Measurements from ENCODE around the gene CD22. TPM values are rescaled to one million over a fixed set of nuclear protein-coding genes. Genes with fewer than 3 reads are reported as not detected.
"Not testable (repeated sequence)": the region's sequence is repeated elsewhere in the genome, so short reads cannot be mapped to it uniquely, and the experiment has no call there.

CD22 gene
- polyA plus RNA-seq, 6 donors from 2014 or later = 364 to 971 (median 552) TPM

GRCh38 chr19:35363711-35364425 is 34.9 kb downstream of the CD22 start:
- no peak overlapping the region for H3K27ac Mint-ChIP-seq
- ATAC-seq (ENCODE audit: low read depth in 2 of 2) (no peak), DNase-seq (no peak)
- no peak overlapping the region for H3K4me3 Mint-ChIP-seq
- H3K4me1 Mint-ChIP-seq = peaks cover 0 to 4% (median 0%) of the 10 kb centered on the region in 3 donors
- peaks cover 5 to 49% (median 39%) of the 10 kb centered on the region in 3 donors for H3K27me3 Mint-ChIP-seq
- peaks cover 0 to 4% (median 0%) of the 10 kb centered on the region in 7 donors for H3K9me3 Mint-ChIP-seq
- H3K36me3 Mint-ChIP-seq = no peaks in the 10 kb centered on the region

DNA sequence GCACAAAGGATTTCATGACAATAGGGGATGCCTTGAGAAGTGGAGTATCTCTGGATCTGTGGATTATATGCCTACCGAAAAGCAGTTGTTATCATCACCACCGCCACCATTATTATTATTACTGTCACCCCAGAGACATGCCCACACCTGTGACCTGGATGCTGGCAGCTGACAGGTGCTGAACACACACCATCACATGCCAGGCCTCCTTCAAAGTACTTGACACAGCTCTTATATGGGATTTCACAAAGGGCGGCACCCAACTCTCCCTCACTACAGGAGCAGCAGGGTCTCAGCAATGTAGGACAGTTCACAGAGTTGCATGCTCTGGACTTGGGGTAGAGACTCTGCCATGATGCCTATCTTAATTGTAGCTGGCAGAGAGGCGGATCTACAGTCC is 36.3 kb downstream of the CD22 start:
- no peak overlapping the region for H3K4me3 Mint-ChIP-seq
- H3K4me1 Mint-ChIP-seq = peaks cover 2 to 6% (median 4%) of the 10 kb centered on the region in 3 donors
- no peak overlapping the region for H3K27ac Mint-ChIP-seq
- H3K9me3 Mint-ChIP-seq = peaks cover 0 to 7% (median 4%) of the 10 kb centered on the region in 7 donors
- DNase-seq (no peak), ATAC-seq (ENCODE audit: low read depth in 2 of 2) (no peak)
- peaks cover 5 to 49% (median 39%) of the 10 kb centered on the region in 3 donors for H3K27me3 Mint-ChIP-seq
- H3K36me3 Mint-ChIP-seq = no peaks in the 10 kb centered on the region

DNA sequence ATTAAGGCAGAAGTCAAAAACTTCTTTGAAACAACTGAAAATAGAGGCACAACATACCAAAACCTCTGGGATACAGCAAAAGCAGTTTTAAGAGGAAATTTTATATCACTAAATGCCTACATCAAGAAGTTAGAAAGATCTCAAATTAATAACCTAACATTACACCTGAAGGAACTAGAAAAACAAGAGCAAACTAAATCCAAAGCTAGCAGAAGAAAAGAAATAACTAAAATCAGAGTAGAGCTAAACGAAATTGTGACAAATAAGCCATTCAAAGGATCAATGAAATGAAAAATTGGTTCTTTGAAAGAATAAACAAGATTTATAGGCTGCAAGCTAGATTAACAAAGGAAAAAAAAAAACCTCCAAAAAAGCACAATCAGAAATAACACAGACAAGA is 39.4 kb downstream of the CD22 start:
- Mint-ChIP-seq H3K4me3 (no peak overlapping the region), H3K27me3 (peaks cover 8 to 30% (median 23%) of the 10 kb centered on the region in 3 donors), H3K36me3 (no peaks in the 10 kb centered on the region), H3K9me3 (peaks cover 0 to 7% (median 4%) of the 10 kb centered on the region in 7 donors), H3K27ac (no peak overlapping the region), H3K4me1 (peaks cover 2 to 6% (median 4%) of the 10 kb centered on the region in 3 donors)
- ATAC-seq (ENCODE audit: low read depth in 2 of 2) (no peak), DNase-seq (no peak)

GRCh38 chr19:35369522-35369921 is 40.5 kb downstream of the CD22 start:
- no peaks in the 10 kb centered on the region for H3K36me3 Mint-ChIP-seq
- ATAC-seq (ENCODE audit: low read depth in 2 of 2) = no peak
- H3K27ac Mint-ChIP-seq = no peak overlapping the region
- no peak overlapping the region for H3K4me3 Mint-ChIP-seq
- peaks cover 2 to 10% (median 8%) of the 10 kb centered on the region in 3 donors for H3K4me1 Mint-ChIP-seq
- H3K27me3 Mint-ChIP-seq = peaks cover 8 to 22% (median 16%) of the 10 kb centered on the region in 3 donors
- DNase-seq = no peak
- H3K9me3 Mint-ChIP-seq = peaks cover 0 to 7% (median 4%) of the 10 kb centered on the region in 7 donors

GRCh38 chr19:35370722-35371121 is 41.7 kb downstream of the CD22 start, which contains the start of gene GPR42:
Gene GPR42, plus strand, starts transcription at chr19:35371068. Its CDS starts 292 bp downstream, at chr19:35371360.
- H3K4me3 Mint-ChIP-seq = no peak within 1 kb of the TSS
- peaks cover 12 to 18% (median 12%) of the 10 kb centered on the region in 3 donors for H3K4me1 Mint-ChIP-seq
- ATAC-seq (ENCODE audit: low read depth in 2 of 2) (no peak), DNase-seq (no peak)
- H3K36me3 Mint-ChIP-seq = no peaks in the 10 kb centered on the region
- H3K27me3 Mint-ChIP-seq = peaks cover 8 to 28% (median 18%) of the 10 kb centered on the region in 3 donors
- no peak within 1 kb of the TSS for H3K27ac Mint-ChIP-seq
- H3K9me3 Mint-ChIP-seq = peaks cover 0 to 7% (median 4%) of the 10 kb centered on the region in 7 donors

- DNase-seq = no peak
- H3K36me3 Mint-ChIP-seq = peaks cover 5% of the 10 kb centered on the region in 2 donors
- peaks cover 3 to 16% (median 10%) of the 10 kb centered on the region in 3 donors for H3K27me3 Mint-ChIP-seq
- ATAC-seq (ENCODE audit: low read depth in 2 of 2) = no peak
- H3K4me1 Mint-ChIP-seq = peaks cover 29 to 40% (median 31%) of the 10 kb centered on the region in 3 donors
- peak overlapping the region in 1 of 6 donors; percentile 37 for H3K27ac Mint-ChIP-seq
- H3K9me3 Mint-ChIP-seq = peaks cover 0 to 12% (median 7%) of the 10 kb centered on the region in 7 donors
- peak overlapping the region in 1 of 8 donors; percentile 31 for H3K4me3 Mint-ChIP-seq
Observed at GRCh38 chr19:35373492-35373891, 44.5 kb downstream of the CD22 start.

- H3K36me3 Mint-ChIP-seq; ATAC-seq (ENCODE audit: low read depth in 2 of 2); H3K4me3 Mint-ChIP-seq; DNase-seq: not testable (repeated sequence)
- peaks cover 29 to 40% (median 31%) of the 10 kb centered on the region in 3 donors for H3K4me1 Mint-ChIP-seq
- peaks cover 0 to 12% (median 5%) of the 10 kb centered on the region in 7 donors for H3K9me3 Mint-ChIP-seq
- H3K27ac Mint-ChIP-seq = peak overlapping the region in 1 of 6 donors; percentile 92
- H3K27me3 Mint-ChIP-seq = peaks cover 3 to 15% (median 10%) of the 10 kb centered on the region in 3 donors
Observed at GRCh38 chr19:35374031-35374430, 45.0 kb downstream of the CD22 start.

GRCh38 chr19:35375505-35376307 is 46.7 kb downstream of the CD22 start:
- H3K27me3 Mint-ChIP-seq = peaks cover 0 to 12% (median 10%) of the 10 kb centered on the region in 3 donors

DNA sequence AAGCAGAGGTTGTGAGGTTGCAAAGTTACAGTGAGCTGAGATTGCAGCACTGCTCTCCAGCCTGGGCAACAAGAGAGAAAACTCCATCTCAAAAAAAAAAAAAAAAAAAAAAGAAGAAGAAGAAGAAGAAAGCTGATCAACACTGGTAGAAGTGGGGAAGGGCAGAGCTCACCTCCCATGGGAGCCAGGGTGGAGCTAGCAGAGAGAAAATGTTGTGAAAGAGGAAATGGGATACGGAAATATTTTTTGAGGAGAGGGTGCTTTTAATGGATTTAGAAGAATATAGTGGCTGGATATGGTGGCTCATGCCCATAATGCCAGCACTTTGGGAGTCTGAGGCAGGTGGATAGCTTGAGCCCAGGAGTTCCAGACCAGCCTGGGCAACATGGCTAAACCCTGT is 48.7 kb downstream of the CD22 start:
- peaks cover 0 to 6% (median 2%) of the 10 kb centered on the region in 7 donors for H3K9me3 Mint-ChIP-seq
- no peak for ATAC-seq (ENCODE audit: low read depth in 2 of 2)
- peaks cover 5% of the 10 kb centered on the region in 2 donors for H3K36me3 Mint-ChIP-seq
- peak overlapping the region in 3 of 8 donors; percentile 29 to 76 (median 67) for H3K4me3 Mint-ChIP-seq
- H3K4me1 Mint-ChIP-seq = peaks cover 29 to 35% (median 29%) of the 10 kb centered on the region in 3 donors
- H3K27me3 Mint-ChIP-seq = peaks cover 6 to 27% (median 23%) of the 10 kb centered on the region in 3 donors
- no peak for DNase-seq
- peak overlapping the region in 1 of 6 donors; percentile 44 for H3K27ac Mint-ChIP-seq

More at GRCh38 chr19:35375505-35376307, 46.7 kb downstream of the CD22 start:
- no peak for DNase-seq
- Mint-ChIP-seq H3K4me3 (peak overlapping the region in 2 of 8 donors; percentile 41 to 47), H3K36me3 (peaks cover 5% of the 10 kb centered on the region in 2 donors), H3K9me3 (peaks cover 0 to 6% (median 2%) of the 10 kb centered on the region in 7 donors), H3K4me1 (peaks cover 29 to 35% (median 29%) of the 10 kb centered on the region in 3 donors), H3K27ac (peak overlapping the region in 3 of 6 donors; percentile 4 to 66 (median 42))
- ATAC-seq (ENCODE audit: low read depth in 2 of 2) = no peak

DNA sequence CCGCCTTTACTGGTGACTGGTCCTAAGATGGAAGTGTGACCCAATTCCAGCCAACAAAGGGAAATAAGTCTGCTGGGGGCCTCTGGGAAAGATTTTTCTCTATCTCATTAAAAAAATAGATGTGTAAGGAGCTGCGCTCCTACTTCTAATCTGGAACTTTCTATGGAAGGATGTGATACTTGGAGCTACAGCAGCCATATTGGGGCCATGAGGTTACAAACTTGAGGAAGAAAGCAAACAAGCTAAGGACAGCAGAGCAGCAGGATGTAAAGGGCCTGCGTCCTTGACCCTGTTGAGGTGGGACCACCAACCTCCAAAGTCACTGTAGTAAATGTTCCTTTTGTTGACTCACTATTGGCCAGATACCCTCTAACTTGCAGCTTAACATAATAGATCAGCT is 49.4 kb downstream of the CD22 start:
- Mint-ChIP-seq H3K4me3 (no peak overlapping the region), H3K9me3 (peaks cover 0 to 8% (median 2%) of the 10 kb centered on the region in 7 donors), H3K4me1 (peaks cover 29 to 35% (median 29%) of the 10 kb centered on the region in 3 donors), H3K27me3 (peaks cover 6 to 32% (median 27%) of the 10 kb centered on the region in 3 donors), H3K36me3 (peaks cover 5% of the 10 kb centered on the region in 2 donors), H3K27ac (no peak overlapping the region)
- no peak for DNase-seq
- no peak for ATAC-seq (ENCODE audit: low read depth in 2 of 2)

- Mint-ChIP-seq H3K27ac (peak overlapping the region in 1 of 6 donors; percentile 36), H3K4me1 (peaks cover 24 to 30% (median 29%) of the 10 kb centered on the region in 3 donors)
- H3K9me3 Mint-ChIP-seq = not testable (repeated sequence)
Observed at GRCh38 chr19:35379545-35379944, 50.6 kb downstream of the CD22 start.

GRCh38 chr19:35379992-35380391 is 51.0 kb downstream of the CD22 start:
- H3K27ac Mint-ChIP-seq = peak overlapping the region in 1 of 6 donors; percentile 39
- peaks cover 5% of the 10 kb centered on the region in 2 donors for H3K36me3 Mint-ChIP-seq
- ATAC-seq (ENCODE audit: low read depth in 2 of 2) (no peak), DNase-seq (no peak)
- peaks cover 24 to 29% (median 26%) of the 10 kb centered on the region in 3 donors for H3K4me1 Mint-ChIP-seq
- H3K9me3 Mint-ChIP-seq = peaks cover 0 to 10% (median 5%) of the 10 kb centered on the region in 7 donors
- H3K4me3 Mint-ChIP-seq = no peak overlapping the region
- peaks cover 6 to 32% (median 28%) of the 10 kb centered on the region in 3 donors for H3K27me3 Mint-ChIP-seq

More at GRCh38 chr19:35379545-35379944, 50.6 kb downstream of the CD22 start:
- H3K27me3 Mint-ChIP-seq = peaks cover 6 to 32% (median 27%) of the 10 kb centered on the region in 3 donors
- not testable (repeated sequence) for DNase-seq; ATAC-seq (ENCODE audit: low read depth in 2 of 2); H3K4me3 Mint-ChIP-seq; H3K36me3 Mint-ChIP-seq
